ENCODE data around the gene AIM2.
A peak's percentile ranks its signal among the peaks of the same experiment; 100 is the strongest.
"Not testable (repeated sequence)": the region's sequence is repeated elsewhere in the genome, so short reads cannot be mapped to it uniquely, and the experiment has no call there.

Gene AIM2

DNA sequence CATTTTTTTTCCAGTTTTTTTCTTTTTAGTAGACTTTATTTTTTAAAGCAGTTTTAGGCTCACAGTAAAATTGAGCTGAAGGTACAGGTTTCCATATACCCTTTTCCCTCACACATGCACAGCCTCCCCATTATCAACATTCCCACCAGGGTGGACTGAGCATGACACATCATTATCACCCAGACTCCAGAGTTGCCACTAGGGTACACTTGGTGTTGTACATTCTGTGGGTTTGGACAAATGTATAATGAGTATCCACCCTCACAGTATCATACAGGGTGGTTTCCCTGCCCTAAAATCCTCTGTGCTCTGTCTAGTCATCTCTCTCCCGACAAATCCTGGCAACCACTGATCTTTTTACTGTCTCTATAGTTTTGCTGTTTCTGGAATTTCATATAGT is 3.0 kb upstream of the AIM2 start:
- no peak for DNase-seq (ENCODE audit: low read depth)

DNA sequence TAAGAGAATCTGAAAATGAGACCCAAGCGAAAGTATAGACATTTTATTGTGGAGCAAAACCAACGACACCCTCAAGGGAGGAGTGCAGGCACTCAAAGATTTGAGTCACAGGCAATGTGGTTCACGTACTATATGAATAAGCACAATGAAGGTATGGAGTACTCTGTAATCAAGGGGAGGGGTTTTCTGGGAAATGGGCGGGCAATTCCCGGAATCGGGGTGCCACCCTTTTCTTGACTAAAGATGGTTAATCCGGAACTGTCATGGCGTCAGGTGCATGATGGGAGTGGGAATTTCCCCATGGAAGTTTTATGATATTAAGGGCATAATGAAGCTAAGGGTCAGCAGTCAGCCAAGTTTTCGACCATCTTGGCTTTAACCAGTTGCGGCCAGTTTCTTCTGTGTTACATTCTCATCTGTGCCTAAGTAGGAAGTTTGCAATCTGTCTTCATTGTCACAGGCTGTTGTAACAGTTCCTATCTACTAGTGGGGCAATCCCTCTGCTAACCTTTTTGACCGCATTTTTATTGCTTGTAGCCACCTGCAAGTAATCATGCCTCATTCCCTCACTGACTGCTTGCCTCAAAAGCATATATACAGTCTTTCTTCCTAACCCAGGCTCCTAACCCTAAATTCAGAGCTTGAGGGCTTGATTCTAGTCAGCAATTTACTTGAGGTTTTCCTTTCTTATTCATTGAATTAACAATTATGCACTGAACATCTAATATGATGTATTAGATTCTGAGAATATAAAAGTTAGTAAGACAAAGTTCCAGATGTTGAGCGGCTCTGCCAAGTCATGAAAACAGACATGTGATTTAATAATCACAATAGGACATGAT is 775 bp upstream of the AIM2 start:
- DNase-seq (ENCODE audit: low read depth), result no peak

DNA sequence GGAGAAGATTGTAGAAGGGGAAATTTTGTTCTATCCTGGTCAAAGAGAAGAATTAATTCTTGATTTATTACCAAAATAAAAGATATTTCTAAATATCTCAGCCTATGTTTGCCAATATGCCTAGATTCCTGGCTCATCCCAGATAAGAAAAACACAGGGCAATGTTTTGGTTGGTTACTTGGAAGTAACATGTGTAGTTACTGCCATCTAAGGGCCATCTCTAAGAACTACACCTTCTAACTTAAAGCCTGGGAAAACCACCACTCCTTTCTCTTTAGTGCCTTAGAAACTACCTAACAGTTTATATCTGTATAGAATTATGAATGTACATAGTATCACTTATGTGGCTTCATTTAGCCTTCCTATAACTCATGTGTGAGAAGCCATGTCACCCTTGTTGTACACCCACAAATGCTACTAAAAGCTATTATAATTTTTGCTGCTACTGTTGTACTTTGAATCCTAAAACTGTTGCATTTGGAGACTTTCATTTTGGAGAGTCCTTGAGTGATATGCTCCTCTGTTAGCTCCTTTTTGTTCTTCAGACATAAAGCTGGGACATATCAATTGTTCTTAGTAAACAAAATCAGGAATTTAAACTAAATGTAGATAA is 4.5 kb downstream of the AIM2 start:
- DNase-seq (ENCODE audit: low read depth), result peak; percentile 76

DNA sequence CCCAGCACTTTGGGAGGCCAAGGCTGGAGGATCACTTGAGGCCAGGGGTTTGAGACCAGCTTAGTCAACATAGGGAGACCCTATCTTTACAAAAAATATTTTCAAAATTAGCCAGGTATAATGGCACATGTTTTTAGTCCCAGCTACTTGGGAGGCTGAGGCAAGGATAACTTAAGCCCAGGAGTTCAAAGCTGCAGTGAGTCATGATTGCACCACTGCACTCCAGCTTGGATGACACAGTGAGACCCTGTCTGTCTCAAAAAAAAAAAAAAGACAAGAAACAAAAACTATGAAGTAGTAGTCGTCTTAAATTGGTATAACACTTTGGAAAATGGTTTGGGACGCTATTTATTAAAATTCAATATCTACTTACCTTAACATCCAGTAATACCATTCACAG is 7.7 kb downstream of the AIM2 start:
- DNase-seq (ENCODE audit: low read depth), result peak; percentile 86

DNA sequence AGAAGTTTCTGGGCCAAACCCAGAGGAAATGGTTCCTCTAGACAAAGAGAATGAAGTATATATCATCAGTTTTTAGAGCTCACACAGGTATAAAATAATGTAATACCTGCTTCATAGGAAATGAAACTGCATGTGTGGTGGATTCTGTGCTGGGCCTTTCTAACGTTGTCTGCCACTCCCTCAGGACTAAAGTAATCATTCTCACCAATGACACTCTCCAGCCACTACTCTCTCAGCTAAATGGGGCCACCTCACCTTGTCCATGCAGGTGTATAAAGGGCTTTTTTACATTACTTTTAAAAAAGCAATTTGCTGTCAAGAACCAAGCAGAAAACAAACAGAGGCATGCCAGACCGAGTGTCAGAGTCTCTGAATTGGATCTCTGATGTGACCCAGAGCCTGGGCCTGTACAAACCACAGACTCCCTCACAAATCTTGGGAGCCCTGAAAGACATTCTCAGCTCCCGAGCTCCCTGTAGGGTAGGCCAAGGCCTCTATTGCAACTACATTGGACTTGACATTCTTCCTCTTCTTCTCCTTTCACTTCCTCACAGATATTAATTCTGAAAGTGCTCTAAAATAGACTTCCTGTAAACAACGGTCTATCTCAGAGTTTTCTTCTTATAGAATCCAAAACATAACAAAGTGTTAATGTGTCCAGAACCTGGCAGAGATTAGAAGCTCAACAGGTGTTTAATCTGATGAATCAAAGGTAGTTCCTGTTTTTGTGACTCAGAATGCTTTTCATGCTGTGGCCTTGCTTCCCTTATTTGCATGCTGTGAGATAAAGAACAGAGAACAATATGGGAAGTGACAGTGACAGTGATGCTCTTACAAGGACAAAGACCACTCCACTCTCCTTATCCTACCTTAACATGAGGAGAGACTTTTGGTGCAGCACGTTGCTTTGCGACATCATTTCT is 8.6 kb downstream of the AIM2 start:
- no peak for DNase-seq (ENCODE audit: low read depth)

DNA sequence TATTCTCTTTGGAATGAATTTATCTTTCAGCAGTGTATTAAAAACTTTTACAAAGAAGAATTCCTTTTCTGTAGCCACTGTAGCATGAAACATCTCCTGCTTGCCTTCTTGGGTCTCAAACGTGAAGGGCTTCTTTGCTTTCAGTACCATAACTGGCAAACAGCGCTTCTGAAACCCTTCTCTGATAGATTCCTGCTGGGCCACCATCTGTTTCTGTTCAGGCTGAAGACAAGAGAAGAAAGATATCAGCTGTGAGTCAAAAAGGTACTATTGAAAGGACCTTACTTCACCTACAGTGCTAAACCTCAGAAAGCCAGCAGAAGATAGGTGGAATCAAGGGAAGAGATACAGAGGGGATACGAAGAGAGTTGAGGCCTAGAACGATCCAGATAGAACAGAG is 10.5 kb downstream of the AIM2 start:
- no peak for DNase-seq (ENCODE audit: low read depth)

DNA sequence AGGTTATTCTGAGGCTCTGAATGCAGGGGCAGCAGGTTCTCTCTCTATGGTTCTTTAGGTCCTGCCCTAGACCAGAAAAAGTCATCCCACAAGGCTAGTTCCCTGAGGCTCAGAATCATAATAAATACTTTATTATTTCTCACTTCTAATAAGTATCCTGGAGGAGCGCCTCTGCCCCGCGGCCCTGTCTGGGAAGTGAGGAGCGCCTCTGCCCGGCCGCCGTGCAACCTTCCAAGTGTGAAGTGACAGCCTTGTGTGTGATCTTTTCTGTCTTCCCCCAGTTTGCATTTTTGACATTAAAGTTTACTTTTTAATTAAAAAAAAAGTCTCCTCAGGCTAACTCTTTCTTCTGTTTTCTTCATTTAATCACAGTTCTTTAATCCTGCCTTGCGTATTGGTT is 11.5 kb downstream of the AIM2 start:
- DNase-seq (ENCODE audit: low read depth), result no peak

DNA sequence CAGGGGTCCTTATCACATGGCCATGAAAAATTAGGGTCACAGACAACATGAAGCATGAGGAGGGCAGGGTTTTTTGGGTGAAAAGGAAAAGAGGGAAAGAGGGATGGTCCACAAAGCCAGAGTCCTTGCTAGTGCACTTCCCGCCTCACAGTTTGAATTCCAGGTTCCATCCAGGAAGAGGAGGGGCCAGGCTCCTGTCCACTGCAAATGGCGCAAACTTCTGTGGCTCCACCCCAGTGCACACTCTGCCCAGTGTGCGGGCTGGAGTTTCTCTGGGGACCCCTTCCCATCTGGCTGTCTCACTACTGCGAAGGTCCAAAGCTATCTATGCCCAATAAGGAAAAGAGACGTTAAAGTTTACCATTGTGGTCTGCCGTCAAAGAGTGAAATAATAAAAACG is 17.8 kb downstream of the AIM2 start:
- no peak for DNase-seq (ENCODE audit: low read depth)

DNA sequence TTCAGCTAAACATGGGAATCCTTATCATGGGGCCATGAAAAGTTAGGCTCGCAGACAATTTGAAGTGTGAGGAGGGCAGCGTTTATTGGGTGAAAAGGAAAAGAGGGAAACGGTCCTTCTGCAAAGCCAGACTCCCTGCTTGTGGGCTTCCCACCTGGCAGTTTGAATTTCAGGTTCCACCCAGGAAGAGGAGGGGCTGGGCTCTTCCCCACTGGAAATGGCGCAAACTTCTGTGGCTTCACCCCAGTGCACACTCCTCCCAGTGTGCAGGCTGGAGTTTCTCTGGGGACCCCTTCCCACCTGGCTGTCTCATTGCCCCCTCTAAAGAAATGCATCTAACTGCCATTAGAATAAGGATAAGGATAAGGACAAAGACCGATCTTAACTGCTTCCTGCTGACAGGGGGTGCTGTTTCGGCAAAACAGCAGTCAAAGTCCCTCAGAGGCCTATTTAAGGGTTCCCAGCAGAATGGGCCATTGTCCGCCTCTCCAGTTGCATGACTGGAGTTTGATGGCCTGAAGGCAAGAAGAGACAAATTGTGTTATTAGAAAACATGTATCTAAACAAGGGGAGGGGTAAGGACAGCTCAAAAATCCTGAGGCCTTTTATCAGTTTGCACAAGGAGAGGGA is 20.4 kb downstream of the AIM2 start:
- no peak for DNase-seq (ENCODE audit: low read depth)

DNA sequence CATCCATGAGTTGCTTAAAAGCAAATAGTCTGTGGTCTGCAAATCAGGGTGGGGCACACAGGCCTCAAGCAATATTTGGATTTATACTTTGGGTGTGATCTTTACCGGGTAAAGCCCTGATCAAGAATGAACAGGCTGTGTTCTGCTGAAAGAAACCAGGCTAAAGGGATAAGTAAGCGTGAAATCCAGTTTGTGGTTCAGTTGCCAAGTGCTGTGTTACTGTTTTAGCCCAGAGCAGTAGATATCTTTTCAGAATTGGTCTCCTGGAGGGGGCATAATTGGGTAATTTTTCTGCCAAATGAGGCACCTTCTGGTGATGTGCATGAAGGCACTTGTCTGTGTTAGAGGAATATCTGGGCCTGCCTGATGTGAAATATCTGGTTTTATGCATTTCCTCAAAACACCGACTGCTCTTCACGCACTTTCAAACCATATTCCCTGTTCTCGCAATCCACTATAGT is 21.4 kb downstream of the AIM2 start:
- DNase-seq (ENCODE audit: low read depth), result no peak

DNA sequence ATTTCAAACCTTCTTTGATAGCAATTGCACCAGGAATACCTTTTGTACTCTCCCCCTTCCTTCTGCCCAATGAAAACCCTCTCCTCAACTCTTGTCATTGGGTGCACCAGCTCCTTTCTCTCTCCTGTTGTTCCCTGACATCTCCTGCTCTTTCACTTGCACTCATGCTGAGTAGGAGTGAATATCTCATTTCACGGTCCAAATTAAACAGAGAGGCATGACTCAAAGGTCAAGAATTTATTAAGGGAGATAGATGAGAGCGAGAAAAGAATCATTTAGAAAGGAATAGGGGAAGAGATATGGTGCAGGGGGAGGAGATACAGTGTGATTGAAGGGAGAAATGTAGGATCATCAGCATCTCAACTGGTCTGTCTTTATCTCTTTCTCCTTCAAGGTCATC is 22.1 kb downstream of the AIM2 start:
- peak; percentile 46 for DNase-seq (ENCODE audit: low read depth)

DNA sequence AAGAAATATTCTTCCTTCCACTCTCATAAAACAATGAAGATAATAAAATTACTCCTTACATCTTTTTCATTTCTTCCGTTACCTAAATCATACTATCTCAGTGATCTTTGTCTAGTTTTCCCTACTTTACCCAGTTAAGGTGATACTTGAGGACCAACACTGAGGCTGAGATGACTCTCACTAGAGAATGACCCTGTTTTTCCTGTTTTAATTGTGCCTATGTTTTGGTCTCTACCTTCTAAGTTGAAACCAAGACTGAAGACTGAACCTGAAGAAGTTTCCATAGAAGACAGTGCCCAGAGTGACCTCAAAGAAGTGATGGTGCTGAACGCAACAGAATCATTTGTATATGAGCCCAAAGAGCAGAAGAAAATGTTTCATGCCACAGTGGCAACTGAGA is 25.1 kb downstream of the AIM2 start:
- no peak for DNase-seq (ENCODE audit: low read depth)

DNA sequence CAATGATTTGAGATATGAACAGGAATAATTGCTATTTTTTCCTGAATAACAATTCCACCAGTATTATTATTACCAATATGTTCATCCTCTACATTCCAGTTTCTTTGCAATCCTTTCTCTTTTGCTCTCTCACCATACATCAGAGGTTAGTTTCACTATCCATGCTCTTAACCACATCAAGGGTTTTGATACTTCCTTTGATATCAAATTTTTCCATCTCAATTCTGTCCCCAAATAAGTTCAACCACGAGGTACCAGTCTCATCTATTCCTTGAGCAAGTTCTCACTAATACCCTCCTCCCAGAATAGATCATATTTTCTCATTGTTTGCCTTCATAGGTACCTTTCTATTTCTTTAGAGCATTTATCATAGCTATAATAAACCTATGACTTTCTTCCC is 30.1 kb downstream of the AIM2 start:
- DNase-seq (ENCODE audit: low read depth), result not testable (repeated sequence)

DNA sequence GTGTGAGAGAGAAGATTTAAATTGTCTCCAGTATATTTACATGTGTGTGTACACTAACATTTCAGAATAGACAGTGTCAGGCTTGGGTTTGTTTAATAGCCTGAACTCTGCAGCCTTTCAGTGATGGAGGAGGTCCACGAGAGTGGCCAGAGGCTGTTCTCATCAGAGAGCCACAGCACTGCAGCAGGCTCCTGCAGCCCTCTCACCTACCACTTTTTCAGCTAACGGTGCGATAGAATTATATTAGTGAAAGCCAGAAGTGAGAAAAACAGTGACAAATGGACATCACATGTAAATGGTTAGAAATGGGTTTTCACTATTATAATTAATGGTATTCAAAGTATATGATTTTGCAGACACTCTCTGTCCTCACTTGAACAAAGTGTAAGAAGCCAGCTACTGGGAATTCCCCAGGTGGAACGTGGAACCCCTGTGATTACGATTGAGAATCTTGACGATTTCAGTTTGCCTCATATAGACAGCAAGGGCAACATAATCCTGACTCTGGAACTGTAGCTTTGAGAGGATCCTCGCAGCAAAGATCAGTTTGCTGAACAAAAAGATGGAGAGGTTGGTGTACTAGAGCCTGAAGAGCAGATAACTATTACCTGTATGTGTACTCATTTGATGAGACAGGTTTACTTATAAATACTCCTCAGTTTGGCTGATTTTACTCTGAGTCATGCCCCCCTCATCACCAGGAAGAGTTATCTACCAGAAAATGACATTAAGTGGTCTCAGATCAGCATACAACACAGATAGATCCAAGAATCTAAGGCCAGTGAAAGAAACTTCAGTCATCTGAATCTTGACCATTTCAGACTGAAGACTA is 35.5 kb downstream of the AIM2 start:
- DNase-seq (ENCODE audit: low read depth), result no peak

DNA sequence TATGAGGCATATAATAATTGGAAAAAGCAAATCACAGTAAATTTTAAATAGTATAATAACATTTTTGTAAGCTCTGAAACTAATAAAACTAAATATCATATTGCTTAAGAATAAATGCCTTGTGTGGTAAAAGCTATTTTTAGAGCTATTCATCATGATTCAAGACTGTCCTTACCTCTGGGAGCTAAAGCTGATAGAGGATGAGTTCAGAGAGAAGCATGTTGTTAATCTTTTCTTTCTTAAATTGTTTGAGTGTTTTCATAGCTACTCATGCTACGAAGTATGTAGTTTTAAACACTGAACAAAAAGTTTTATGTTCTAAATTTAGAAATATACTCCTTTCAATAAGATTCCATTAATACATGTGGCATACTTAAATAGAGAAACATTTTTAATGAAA is 36.4 kb downstream of the AIM2 start:
- DNase-seq (ENCODE audit: low read depth), result peak; percentile 88

DNA sequence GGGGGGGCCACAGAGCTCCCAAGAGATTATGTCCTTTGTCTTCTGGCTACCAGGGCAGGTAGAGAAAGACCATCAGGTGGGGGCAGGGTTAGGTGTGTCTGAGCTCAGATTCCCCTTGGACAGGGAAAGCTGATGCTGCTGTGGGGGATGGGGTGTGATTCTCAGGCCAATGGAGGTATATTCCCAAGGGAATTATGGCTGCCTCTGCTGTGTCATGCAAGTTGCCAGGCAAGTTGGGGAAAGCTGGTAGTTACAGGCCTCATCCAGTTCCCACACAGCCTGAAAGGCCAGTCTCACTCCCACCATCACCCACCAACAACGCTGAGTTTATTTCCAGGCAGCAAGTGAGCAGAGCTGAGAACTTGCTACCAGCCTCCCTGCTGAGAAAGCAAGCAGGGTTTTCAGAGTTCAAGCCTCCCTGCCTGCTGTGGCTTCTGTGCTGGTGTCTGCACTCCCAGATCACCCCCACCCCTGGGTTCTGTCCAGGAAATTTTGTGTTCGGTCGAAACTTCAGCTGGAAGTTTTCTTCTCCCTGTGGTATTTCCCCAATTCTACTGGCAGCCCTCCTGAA is 45.6 kb downstream of the AIM2 start:
- DNase-seq (ENCODE audit: low read depth), result no peak

DNA sequence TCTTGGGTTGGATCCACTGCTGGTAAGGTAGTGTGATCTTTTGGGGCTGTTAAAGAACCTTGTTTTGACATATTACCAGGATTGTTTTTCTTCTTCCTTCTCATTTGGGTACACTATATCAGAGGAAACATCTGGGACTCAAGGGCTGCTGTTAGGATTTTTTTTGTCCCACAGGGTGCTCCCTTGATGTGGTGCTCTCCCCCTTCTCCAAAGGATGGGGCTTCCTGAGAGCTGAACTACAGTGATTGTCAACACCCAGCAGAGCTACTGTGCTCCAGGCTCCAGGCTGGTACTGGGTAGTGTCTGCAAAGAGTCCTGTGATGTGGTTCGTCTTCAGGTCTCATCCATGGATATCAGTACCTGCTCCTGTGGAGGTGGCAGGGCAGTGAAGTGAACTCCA is 46.3 kb downstream of the AIM2 start:
- no peak for DNase-seq (ENCODE audit: low read depth)

DNA sequence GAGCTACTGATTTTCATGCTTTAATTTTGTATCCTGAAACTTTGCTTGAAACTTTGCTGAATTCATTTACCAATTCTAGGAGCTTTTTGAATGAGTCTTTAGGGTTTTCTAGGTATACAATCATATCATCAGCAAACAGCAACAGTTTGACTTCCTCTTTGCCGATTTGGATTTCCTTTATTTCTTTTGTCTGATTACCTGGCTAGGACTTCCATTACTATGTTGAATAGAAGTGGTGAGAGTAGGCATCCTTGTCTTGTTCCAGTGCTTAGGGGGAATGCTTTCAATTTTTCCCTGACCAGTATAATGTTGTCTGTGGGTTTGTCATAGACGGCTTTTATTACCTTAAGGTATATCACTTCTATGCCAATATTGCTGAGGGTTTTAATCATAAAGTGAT is 49.7 kb downstream of the AIM2 start:
- not testable (repeated sequence) for DNase-seq (ENCODE audit: low read depth)

DNA sequence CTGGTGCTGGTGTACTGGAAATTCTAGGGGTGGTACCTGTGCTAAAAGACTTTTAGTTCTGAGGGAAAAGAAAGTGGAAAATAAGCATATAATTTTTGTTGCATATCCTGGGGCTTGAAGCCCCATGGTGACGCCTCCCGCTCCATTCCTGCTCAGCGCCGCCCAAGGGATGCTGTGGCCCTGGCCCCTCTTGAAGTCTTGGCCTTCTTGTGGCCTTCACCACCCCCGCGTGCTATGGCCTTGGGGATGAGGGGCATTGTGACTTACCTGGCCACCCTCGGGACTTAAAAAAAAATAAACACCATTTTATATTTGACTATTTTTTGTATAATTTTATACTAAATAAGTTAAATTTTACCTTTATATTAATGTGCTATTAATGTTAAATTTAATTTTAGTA is 51.5 kb downstream of the AIM2 start:
- DNase-seq (ENCODE audit: low read depth), result no peak

DNA sequence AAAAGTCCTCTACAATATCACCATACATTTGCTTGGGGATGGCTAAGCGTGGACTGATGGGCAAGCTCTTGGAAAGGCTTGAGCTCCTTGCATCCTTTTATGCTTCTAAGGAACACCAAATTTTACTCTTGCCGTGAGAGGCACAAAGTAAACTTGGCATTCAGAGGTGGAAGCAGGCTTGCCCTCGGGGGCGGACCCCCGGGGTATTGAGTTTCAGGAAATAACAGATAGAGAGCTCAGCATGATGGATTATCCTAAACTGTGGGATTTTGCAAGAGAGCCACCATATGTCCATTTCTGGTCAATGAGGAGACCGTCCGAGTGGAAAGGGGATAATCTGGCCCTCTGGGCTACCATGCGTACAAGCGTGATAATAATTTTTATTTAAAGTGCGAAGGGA is 52.8 kb downstream of the AIM2 start:
- no peak for DNase-seq (ENCODE audit: low read depth)

DNA sequence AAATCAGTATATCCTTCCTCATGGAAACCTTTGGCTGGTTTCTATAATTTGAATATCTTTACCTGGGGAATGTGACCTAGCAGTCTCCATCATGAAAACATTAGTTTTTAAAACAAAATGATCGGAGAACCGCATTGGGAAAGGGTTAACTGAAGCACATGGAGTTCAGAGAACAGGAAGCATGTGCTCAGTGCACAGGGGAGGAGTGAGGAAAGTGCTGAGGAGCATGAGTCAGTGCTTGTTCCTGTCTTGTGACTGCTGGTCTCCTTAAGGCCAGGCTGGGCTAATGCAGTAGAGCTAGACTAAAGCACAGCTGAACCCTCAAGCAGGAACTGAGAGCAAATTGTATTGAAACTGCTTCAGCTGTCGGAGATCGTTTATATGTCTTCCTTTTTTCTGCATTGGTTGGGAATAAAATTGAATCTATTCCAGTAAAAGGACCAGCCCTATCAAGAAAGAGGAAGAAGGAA is 61.1 kb downstream of the AIM2 start:
- DNase-seq (ENCODE audit: low read depth), result peak; percentile 97

All from iris pigment epithelial cell (primary cell).